NCI-H526 (cell line): ENCODE results near the gene ABCC1.
"Not testable (repeated sequence)": the region's sequence is repeated elsewhere in the genome, so short reads cannot be mapped to it uniquely, and the experiment has no call there.

Experiments
- DNase-seq, 2 experiments: peaks; one replicate each; lab custom pipeline; 2025; lab: John Stamatoyannopoulos, UW

Gene ABCC1

GRCh38 chr16:16189842-16190241 is 240.4 kb downstream of the ABCC1 start:
- DNase-seq, result no peak

- DNase-seq, result no peak
These were observed 241.1 kb downstream of the ABCC1 start for GRCh38 chr16:16190546-16190945.

GRCh38 chr16:16190966-16191365 is 241.6 kb downstream of the ABCC1 start:
- not testable (repeated sequence) for DNase-seq

- no peak for DNase-seq
These were observed 242.2 kb downstream of the ABCC1 start for GRCh38 chr16:16191493-16192167.
